Smooth muscle cell (in vitro differentiated cells): ENCODE results near the gene CBFA2T3. TPM values are rescaled to one million over a fixed set of nuclear protein-coding genes. Genes with fewer than 3 reads are reported as not detected.

Experiments used
- DNase-seq: peaks from one replicate; lab custom pipeline; 2025; ENCODE audit not compliant: unreplicated experiment; lab: John Stamatoyannopoulos, UW
- H2AFZ ChIP-seq: fragments of 200-600 bp; sonication (generic); 2 replicates; pipeline ENCODE4 v1.6.0; 2016; ENCODE audit warnings: antibody characterized with exemption, low read depth, mild to moderate bottlenecking
- H3F3A ChIP-seq: fragments of 200-600 bp; sonication (generic); 2 replicates; pipeline ENCODE4 v1.6.0; 2017; ENCODE audit warnings: antibody characterized with exemption, low read depth
- H3K27ac ChIP-seq: fragments of 200-600 bp; sonication (generic); 2 replicates; pipeline ENCODE4 v1.5.1; 2016; ENCODE audit warnings: low read depth, mild to moderate bottlenecking
- H3K27me3 ChIP-seq: fragments of 200-600 bp; sonication (generic); 2 replicates; pipeline ENCODE4 v1.6.1; 2016; ENCODE audit warnings: low read depth, mild to moderate bottlenecking
- H3K36me3 ChIP-seq: fragments of 200-600 bp; sonication (generic); 2 replicates; pipeline ENCODE4 v1.5.1; 2016; ENCODE audit warnings: low read depth
- H3K4me1 ChIP-seq: fragments of 200-600 bp; sonication (generic); 2 replicates; pipeline ENCODE4 v1.5.1; 2016; ENCODE audit warnings: low read depth
- H3K4me2 ChIP-seq: fragments of 200-600 bp; sonication (generic); 2 replicates; pipeline ENCODE4 v1.6.0; 2016; ENCODE audit warnings: mild to moderate bottlenecking
- H3K4me3 ChIP-seq: fragments of 200-600 bp; sonication (generic); 2 replicates; pipeline ENCODE4 v1.5.1; 2016; ENCODE audit warnings: mild to moderate bottlenecking
- H3K79me2 ChIP-seq: fragments of 200-600 bp; sonication (generic); 2 replicates; pipeline ENCODE4 v1.6.0; 2016; ENCODE audit warnings: low read depth, mild to moderate bottlenecking
- H3K9ac ChIP-seq: fragments of 200-600 bp; sonication (generic); 2 replicates; pipeline ENCODE4 v1.6.0; 2016; ENCODE audit warnings: low read depth
- H3K9me3 ChIP-seq: fragments of 200-600 bp; sonication (generic); replicated peaks from 2 replicates; pipeline ENCODE4 v1.5.1; 2016; ENCODE audit warnings: low read depth
- H4K20me1 ChIP-seq: fragments of 200-600 bp; sonication (generic); 2 replicates; pipeline ENCODE4 v1.6.0; 2016; ENCODE audit warnings: low read depth
- WGBS: methylation state at CpG from one replicate; pipeline ENCODE4 v1.1.7; 2016; ENCODE audit warnings: low lambda C conversion rate; 5-methylcytosine and 5-hydroxymethylcytosine counted together
- polyA plus RNA-seq: library from polyadenylated mRNA; unstranded; fragments of >200 nt; fragmentation: Nextera tagmentation; extraction: Ambion mirVana; gene quantifications from 2 replicates; pipeline ENCODE4 v1.2.1, GENCODE V29; 2016
- total RNA-seq: library from RNA; depleted of rRNA; stranded (reverse); fragments of >200 nt; gene quantifications from 2 replicates; pipeline ENCODE4 v1.2.3, GENCODE V29; 2014
- TF ChIP-seq, protein P1 (sequence below): fragments of 200-600 bp; sonication (generic); IDR thresholded peaks from 2 replicates; pipeline ENCODE4 v1.5.1; 2017; ENCODE audit warnings: borderline replicate concordance, mild to moderate bottlenecking, antibody characterized with exemption; ENCODE audit not compliant: insufficient read depth, poor library complexity, severe bottlenecking

Gene CBFA2T3
- total and polyA plus RNA-seq, 2 experiments from 2014 or later, result 0.25 TPM; not detected in 1

GRCh38 chr16:88862968-88863367 is 114.0 kb downstream of the CBFA2T3 start:
- H3K9ac ChIP-seq, result no peak overlapping the region
- 98% methylated on average over 25 of the region's 25 CpGs for WGBS

GRCh38 chr16:88861359-88861758 is 115.6 kb downstream of the CBFA2T3 start:
- Histone ChIP-seq H3K4me1 (peaks cover 3% of the 10 kb centered on the region), H3F3A (no peaks in the 10 kb centered on the region), H3K9me3 (no peaks in the 10 kb centered on the region), H2AFZ (no peak overlapping the region), H3K27ac (no peak overlapping the region), H3K79me2 (peaks cover 8% of the 10 kb centered on the region), H3K9ac (no peak overlapping the region), H3K27me3 (no peaks in the 10 kb centered on the region), H3K4me2 (no peak overlapping the region), H3K4me3 (no peak overlapping the region), H3K36me3 (no peaks in the 10 kb centered on the region), H4K20me1 (peaks cover 4% of the 10 kb centered on the region)
- no peak for DNase-seq
- TF ChIP-seq, protein P1, sequence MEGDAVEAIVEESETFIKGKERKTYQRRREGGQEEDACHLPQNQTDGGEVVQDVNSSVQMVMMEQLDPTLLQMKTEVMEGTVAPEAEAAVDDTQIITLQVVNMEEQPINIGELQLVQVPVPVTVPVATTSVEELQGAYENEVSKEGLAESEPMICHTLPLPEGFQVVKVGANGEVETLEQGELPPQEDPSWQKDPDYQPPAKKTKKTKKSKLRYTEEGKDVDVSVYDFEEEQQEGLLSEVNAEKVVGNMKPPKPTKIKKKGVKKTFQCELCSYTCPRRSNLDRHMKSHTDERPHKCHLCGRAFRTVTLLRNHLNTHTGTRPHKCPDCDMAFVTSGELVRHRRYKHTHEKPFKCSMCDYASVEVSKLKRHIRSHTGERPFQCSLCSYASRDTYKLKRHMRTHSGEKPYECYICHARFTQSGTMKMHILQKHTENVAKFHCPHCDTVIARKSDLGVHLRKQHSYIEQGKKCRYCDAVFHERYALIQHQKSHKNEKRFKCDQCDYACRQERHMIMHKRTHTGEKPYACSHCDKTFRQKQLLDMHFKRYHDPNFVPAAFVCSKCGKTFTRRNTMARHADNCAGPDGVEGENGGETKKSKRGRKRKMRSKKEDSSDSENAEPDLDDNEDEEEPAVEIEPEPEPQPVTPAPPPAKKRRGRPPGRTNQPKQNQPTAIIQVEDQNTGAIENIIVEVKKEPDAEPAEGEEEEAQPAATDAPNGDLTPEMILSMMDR, result no peak
- 96% methylated on average over 19 of the region's 19 CpGs for WGBS

More at GRCh38 chr16:88862968-88863367, 114.0 kb downstream of the CBFA2T3 start:
- Histone ChIP-seq H2AFZ (no peak overlapping the region), H3K36me3 (no peaks in the 10 kb centered on the region), H3K4me2 (no peak overlapping the region), H3K27ac (no peak overlapping the region), H3K4me1 (peaks cover 2% of the 10 kb centered on the region), H3F3A (no peaks in the 10 kb centered on the region), H3K9me3 (no peaks in the 10 kb centered on the region), H4K20me1 (peaks cover 3% of the 10 kb centered on the region), H3K4me3 (no peak overlapping the region), H3K27me3 (no peaks in the 10 kb centered on the region), H3K79me2 (peaks cover 7% of the 10 kb centered on the region)
- TF ChIP-seq, protein P1, result no peak
- no peak for DNase-seq

DNA sequence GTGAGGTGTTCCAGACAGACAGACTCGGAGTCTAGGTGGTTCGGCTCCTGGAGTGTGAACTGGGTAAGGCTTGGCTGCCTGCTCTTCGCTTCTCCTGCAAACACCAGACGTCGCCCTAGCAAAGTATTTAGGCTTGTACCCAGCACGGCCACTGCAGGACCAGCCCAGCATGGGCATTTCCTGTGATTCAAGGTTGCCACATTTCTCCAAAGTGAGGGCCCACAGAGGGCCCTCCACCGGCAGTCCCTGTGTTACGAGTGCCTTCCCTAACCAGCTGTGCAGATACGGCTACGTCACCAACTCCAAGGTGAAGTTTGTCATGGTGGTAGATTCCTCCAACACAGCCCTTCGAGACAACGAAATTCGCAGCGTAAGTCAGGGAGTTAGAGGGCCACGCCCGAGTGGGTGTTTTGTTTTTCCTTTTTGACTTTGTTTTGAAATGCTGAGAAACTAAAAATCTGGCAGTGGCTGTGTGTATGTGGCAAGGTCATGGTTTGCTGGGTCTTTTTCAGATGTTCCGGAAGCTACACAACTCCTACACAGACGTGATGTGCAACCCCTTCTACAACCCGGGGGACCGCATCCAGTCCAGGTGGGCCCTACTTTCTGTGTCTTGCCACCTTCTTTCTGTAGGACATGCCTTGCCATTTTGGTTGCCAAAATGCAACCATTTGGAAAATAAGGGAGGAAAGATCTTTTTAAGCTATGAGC is 117.5 kb downstream of the CBFA2T3 start:
- Histone ChIP-seq H2AFZ (no peak overlapping the region), H3K9ac (no peak overlapping the region), H3K27me3 (no peaks in the 10 kb centered on the region), H4K20me1 (peaks cover 19% of the 10 kb centered on the region), H3K4me1 (peaks cover 3% of the 10 kb centered on the region), H3K79me2 (peaks cover 20% of the 10 kb centered on the region), H3K36me3 (no peaks in the 10 kb centered on the region), H3K4me2 (no peak overlapping the region), H3K27ac (no peak overlapping the region), H3F3A (no peaks in the 10 kb centered on the region), H3K9me3 (no peaks in the 10 kb centered on the region), H3K4me3 (no peak overlapping the region)
- no peak for DNase-seq
- TF ChIP-seq, protein P1, result no peak
- WGBS, result 97% methylated on average over 20 of the region's 20 CpGs
